ENCODE data around the gene WARS2.

Gene WARS2

GRCh38 chr1:119125874-119126273 is 14.6 kb downstream of the WARS2 start:
- TF ChIP-seq YY1 (IDR thresholded peaks at IDR 0.05; ENCODE audit: low read depth) (no peak), NFIC (IDR thresholded peaks at IDR 0.05) (no peak), REST (IDR thresholded peaks at IDR 0.05; ENCODE audit: low read depth) (no peak), CREB1 (IDR thresholded peaks at IDR 0.05; ENCODE audit: low read depth) (no peak), ZBTB7A (IDR thresholded peaks at IDR 0.05; ENCODE audit: low read depth) (no peak), RAD21 (IDR thresholded peaks at IDR 0.05; ENCODE audit: low read depth) (no peak), MAX (IDR thresholded peaks at IDR 0.05) (no peak)

GRCh38 chr1:119124764-119125163 is 15.7 kb downstream of the WARS2 start:
- TF ChIP-seq EP300 (IDR thresholded peaks at IDR 0.05; ENCODE audit: borderline replicate concordance) (no peak), CREB1 (IDR thresholded peaks at IDR 0.05; ENCODE audit: low read depth) (no peak), REST (IDR thresholded peaks at IDR 0.05; ENCODE audit: low read depth) (no peak), TCF12 (IDR thresholded peaks at IDR 0.05; ENCODE audit: low read depth) (no peak), USF1 (IDR thresholded peaks at IDR 0.05) (no peak), TEAD4 (IDR thresholded peaks at IDR 0.05) (no peak)

- TF ChIP-seq ZBTB7A (IDR thresholded peaks at IDR 0.05; ENCODE audit: low read depth) (no peak), CREB1 (IDR thresholded peaks at IDR 0.05; ENCODE audit: low read depth) (no peak), EP300 (IDR thresholded peaks at IDR 0.05; ENCODE audit: borderline replicate concordance) (no peak), TCF12 (IDR thresholded peaks at IDR 0.05; ENCODE audit: low read depth) (no peak), TEAD4 (IDR thresholded peaks at IDR 0.05) (no peak), TAF1 (IDR thresholded peaks at IDR 0.05; ENCODE audit: low read depth) (no peak), EGR1 (IDR thresholded peaks at IDR 0.05) (no peak), CEBPB (IDR thresholded peaks at IDR 0.05) (no peak), REST (IDR thresholded peaks at IDR 0.05; ENCODE audit: low read depth) (no peak)
These were observed 23.7 kb downstream of the WARS2 start for GRCh38 chr1:119116725-119117124.

GRCh38 chr1:119115736-119116135 is 24.7 kb downstream of the WARS2 start:
- TF ChIP-seq FOXM1 (IDR thresholded peaks at IDR 0.05; ENCODE audit: borderline replicate concordance, low read depth) (no peak), NFIC (IDR thresholded peaks at IDR 0.05) (no peak), TCF12 (IDR thresholded peaks at IDR 0.05; ENCODE audit: low read depth) (no peak), EP300 (IDR thresholded peaks at IDR 0.05; ENCODE audit: borderline replicate concordance) (no peak), TAF1 (IDR thresholded peaks at IDR 0.05; ENCODE audit: low read depth) (no peak), YY1 (IDR thresholded peaks at IDR 0.05; ENCODE audit: low read depth) (no peak), REST (IDR thresholded peaks at IDR 0.05; ENCODE audit: low read depth) (no peak), USF1 (IDR thresholded peaks at IDR 0.05) (no peak), CEBPB (IDR thresholded peaks at IDR 0.05) (no peak), TEAD4 (IDR thresholded peaks at IDR 0.05) (no peak), EGR1 (IDR thresholded peaks at IDR 0.05) (no peak), ZBTB7A (IDR thresholded peaks at IDR 0.05; ENCODE audit: low read depth) (no peak), RAD21 (IDR thresholded peaks at IDR 0.05; ENCODE audit: low read depth) (no peak), CREB1 (IDR thresholded peaks at IDR 0.05; ENCODE audit: low read depth) (no peak)
